Subcutaneous adipose tissue (tissue), 4 donors: ENCODE data around the gene GALNT14. TPM values are rescaled to one million over a fixed set of nuclear protein-coding genes. Genes with fewer than 3 reads are reported as not detected.

Source experiments
- total RNA-seq, 4 donors: library from RNA; depleted of rRNA; stranded (reverse); fragments of >200 nt; gene quantifications; one replicate each; pipeline ENCODE4 v1.1.0, GENCODE V29; 2016
- TF ChIP-seq, protein P1 (sequence below): fragments of 450-650 bp; IDR thresholded peaks from one replicate; pipeline ENCODE4 v1.5.1; 2016; ENCODE audit warnings: low read depth, mild to moderate bottlenecking, control low read depth, antibody characterized with exemption, moderate library complexity

Gene GALNT14
- total RNA-seq, 4 donors from 2014 or later, result 0.66 to 1.1 (median 0.90) TPM

DNA sequence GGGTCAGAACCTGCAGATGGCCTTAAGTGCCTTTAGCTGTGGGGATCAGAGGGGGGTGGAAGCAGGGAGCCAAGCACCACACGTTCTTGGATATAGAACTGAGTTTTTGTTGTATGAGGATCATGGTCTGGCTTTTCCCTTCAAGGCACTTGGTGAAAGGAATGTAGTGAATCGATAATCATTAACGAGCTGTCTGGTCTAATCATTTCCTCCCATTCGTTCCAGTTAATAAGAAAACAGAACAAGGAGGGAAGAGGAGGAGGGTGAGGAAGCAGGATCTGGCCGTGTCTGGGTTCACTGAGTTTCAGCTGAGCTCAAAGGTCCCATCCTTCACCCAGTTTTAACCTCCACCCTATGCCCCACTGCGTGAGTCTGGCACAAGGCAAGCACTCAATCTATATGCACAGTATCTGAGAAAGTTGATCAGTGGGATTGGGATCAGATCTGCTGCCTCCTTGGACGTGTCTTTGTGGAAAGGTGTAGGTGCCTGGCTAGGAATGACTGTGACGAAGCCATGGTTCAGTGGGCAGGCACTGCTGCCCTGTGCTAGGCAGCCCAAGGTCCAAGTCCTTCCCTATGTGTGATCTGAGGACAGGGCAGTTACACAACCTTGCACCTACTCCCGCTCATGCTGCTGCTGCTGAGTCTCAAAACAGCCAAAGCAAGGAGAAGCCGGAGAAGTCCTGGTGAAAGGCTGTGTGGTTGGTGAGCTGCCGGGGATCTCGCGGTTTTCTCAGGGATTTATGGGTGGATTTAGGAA, 54.8 kb downstream of the GALNT14 start:
- TF ChIP-seq, protein P1, sequence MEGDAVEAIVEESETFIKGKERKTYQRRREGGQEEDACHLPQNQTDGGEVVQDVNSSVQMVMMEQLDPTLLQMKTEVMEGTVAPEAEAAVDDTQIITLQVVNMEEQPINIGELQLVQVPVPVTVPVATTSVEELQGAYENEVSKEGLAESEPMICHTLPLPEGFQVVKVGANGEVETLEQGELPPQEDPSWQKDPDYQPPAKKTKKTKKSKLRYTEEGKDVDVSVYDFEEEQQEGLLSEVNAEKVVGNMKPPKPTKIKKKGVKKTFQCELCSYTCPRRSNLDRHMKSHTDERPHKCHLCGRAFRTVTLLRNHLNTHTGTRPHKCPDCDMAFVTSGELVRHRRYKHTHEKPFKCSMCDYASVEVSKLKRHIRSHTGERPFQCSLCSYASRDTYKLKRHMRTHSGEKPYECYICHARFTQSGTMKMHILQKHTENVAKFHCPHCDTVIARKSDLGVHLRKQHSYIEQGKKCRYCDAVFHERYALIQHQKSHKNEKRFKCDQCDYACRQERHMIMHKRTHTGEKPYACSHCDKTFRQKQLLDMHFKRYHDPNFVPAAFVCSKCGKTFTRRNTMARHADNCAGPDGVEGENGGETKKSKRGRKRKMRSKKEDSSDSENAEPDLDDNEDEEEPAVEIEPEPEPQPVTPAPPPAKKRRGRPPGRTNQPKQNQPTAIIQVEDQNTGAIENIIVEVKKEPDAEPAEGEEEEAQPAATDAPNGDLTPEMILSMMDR, result no peak

DNA sequence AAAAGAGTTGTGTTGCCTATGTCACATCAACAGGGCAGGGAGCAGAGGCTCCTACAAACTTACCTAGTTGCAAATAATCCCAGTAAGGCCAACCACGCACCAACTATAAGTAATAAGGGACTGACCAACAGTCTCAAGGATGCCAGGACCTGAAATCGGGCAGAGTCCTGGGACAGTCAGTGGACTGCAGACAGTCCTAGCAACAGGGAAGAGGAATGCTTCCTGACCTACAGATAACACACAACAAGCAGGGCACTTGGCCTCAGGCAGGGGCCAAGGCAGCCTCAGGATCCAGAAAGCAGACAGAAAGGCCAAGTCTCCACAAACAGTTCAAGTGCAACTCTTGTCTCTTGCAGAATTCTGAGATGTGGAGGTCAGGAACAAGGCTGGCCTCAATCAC, 56.2 kb downstream of the GALNT14 start:
- TF ChIP-seq, protein P1, result no peak

DNA sequence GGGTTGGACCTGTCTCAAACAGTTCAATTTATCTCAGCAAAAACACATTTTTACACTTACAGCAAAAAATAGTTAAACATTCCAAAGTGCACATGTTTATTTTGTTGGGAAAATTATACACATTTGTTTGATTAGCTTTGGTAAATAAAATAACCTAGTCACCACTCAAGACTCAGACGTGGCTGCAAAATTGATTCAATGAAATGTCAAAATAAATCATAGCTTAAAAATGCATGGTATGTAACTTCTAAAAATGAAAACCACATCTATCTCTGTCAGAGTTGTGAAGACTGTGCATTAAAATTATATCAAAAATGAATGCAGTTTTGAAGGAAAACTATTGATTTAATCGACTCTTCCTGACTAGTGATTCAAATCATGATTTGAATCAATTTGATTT, 56.7 kb downstream of the GALNT14 start:
- TF ChIP-seq, protein P1, result no peak

DNA sequence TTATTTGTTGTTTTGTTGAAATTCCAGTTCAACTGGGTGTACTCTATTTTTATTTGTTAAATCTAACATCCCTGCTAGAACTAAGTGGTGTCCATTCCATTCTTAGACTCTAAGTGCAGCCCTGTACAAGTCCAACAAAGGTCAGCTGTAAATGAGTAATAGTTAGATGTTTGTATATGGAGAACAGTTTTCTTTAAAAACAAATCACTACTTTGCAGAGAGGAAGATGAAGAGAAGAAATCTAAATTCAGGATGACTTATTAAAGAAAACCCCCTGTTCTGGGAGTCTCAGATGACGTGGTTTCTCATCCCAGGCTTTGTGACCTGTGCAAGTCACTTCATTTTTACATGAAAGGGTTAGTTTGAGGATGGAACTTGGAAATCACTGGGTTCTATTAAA, 57.9 kb downstream of the GALNT14 start:
- TF ChIP-seq, protein P1, result no peak

DNA sequence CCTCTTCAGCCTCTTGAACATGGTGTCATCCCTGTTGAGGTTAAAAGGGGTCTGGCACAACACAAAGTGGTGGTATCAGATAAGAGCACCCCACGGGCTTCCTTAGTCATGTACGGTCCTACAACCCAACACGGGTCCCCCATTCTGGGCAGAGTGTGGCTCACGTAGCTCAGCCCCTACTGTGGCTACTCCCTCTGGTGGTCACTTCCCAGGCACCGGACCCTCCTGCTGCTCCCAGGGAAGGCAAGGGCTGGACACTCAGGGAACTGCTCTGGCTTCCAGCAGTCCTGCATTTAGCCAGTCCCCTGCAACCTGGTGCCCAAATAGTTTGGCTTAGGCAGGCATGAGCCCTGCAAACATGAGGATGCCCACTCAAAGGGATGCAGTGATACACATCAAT, 58.6 kb downstream of the GALNT14 start:
- TF ChIP-seq, protein P1, result no peak

DNA sequence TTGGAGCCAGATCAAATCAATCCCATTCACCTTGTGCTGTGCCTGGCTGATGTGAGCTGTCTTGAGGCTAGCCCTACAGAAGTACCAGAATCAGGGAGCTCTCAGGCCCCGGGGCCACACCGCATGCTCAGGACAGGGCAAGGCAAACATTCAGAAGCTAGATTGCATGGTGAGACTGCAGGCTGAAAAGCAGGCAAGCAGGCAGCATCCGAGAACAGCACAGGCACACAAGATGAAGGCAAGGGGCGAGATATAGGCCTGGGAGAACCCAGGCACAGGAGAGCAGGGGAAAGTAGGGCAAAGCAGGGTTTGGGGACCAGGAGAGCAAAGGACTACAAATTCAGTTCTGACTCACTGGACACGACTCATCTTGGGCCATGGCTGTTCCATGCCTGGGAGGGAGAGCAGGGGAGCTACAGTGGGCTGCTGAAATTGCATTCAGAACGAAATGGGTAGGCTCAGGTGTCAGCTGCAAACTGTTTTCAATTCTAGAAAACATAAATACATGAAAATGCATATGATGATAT, 59.6 kb downstream of the GALNT14 start:
- TF ChIP-seq, protein P1, result no peak

DNA sequence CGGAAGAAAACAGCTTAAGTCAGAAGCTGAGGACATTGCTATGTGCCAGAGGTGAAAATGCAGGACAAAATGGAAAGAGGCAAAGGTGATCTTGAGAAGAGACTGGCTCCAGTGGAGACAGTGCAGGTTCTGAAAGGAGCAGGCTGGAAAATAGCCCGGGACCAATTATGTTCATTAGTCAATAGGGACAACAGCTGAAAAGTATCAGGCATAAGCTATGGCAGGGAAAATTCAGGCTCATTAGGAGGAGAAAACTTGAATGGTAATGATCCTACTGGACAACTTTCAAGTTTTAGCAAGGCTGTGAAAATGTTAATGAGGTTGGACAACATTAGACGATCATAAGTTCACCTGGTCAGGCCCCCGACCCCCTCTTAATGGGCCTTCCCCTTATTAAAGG, 60.2 kb downstream of the GALNT14 start:
- TF ChIP-seq, protein P1, result no peak
